ENCODE measurements around the gene ERMARD. TPM values are rescaled to one million over a fixed set of nuclear protein-coding genes. Genes with fewer than 3 reads are reported as not detected.

The ERMARD gene
- total and polyA plus RNA-seq, 8 donors: 9.1 to 62.4 (median 14.4) TPM

- Histone ChIP-seq H3K4me3 (no peak overlapping the region), H3K4me1 (peaks cover 0 to 9% (median 5%) of the 10 kb centered on the region in 3 donors), H3K27me3 (no peaks in the 10 kb centered on the region), H3K27ac (no peak overlapping the region), H3K36me3 (no peaks in the 10 kb centered on the region), H3K9me3 (no peaks in the 10 kb centered on the region)
- 79 to 87% methylated on average over 3 of the region's 3 CpGs for WGBS, 2 donors
- ATAC-seq (no peak), DNase-seq (no peak), FAIRE-seq (no peak)
- TF ChIP-seq, protein P1, sequence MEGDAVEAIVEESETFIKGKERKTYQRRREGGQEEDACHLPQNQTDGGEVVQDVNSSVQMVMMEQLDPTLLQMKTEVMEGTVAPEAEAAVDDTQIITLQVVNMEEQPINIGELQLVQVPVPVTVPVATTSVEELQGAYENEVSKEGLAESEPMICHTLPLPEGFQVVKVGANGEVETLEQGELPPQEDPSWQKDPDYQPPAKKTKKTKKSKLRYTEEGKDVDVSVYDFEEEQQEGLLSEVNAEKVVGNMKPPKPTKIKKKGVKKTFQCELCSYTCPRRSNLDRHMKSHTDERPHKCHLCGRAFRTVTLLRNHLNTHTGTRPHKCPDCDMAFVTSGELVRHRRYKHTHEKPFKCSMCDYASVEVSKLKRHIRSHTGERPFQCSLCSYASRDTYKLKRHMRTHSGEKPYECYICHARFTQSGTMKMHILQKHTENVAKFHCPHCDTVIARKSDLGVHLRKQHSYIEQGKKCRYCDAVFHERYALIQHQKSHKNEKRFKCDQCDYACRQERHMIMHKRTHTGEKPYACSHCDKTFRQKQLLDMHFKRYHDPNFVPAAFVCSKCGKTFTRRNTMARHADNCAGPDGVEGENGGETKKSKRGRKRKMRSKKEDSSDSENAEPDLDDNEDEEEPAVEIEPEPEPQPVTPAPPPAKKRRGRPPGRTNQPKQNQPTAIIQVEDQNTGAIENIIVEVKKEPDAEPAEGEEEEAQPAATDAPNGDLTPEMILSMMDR (IDR thresholded peaks at IDR 0.05): no peak
- intact Hi-C loops (cut with DNase I): no loop called here
Observed at GRCh38 chr6:169745405-169745804, 6.0 kb upstream of the ERMARD start.

- no peaks in the 10 kb centered on the region for H3K36me3 ChIP-seq
- ATAC-seq: no peak
- DNase-seq: no peak
- no peaks in the 10 kb centered on the region for H3K27me3 ChIP-seq
- intact Hi-C loops (cut with DNase I): no loop called here
- no peak overlapping the region for H3K27ac ChIP-seq
- TF ChIP-seq, protein P1 (IDR thresholded peaks at IDR 0.05): no peak
- FAIRE-seq: no peak
- no peaks in the 10 kb centered on the region for H3K9me3 ChIP-seq
- peaks cover 0 to 14% (median 8%) of the 10 kb centered on the region in 3 donors for H3K4me1 ChIP-seq
- 80 to 85% methylated on average over 1 of the region's 1 CpG for WGBS, 2 donors
- no peak overlapping the region for H3K4me3 ChIP-seq
Observed at GRCh38 chr6:169746556-169746955, 4.9 kb upstream of the ERMARD start.

GRCh38 chr6:169752074-169752623 is 727 bp downstream of the ERMARD start:
- H3K27me3 ChIP-seq: no peaks in the 10 kb centered on the region
- WGBS, 2 donors: 2 to 5% methylated on average over 19 of the region's 19 CpGs
- TF ChIP-seq, protein P1 (IDR thresholded peaks at IDR 0.05): no peak
- H3K36me3 ChIP-seq: no peaks in the 10 kb centered on the region
- DNase-seq (no peak), ATAC-seq (no peak), FAIRE-seq (no peak)
- H3K4me3 ChIP-seq: peak overlapping the region; percentile 21 to 93 (median 80)
- peaks cover 0 to 15% (median 14%) of the 10 kb centered on the region in 3 donors for H3K4me1 ChIP-seq
- no peaks in the 10 kb centered on the region for H3K9me3 ChIP-seq
- intact Hi-C loops (cut with DNase I): no loop called here
- H3K27ac ChIP-seq: peak overlapping the region; percentile 86 to 97 (median 94)

DNA sequence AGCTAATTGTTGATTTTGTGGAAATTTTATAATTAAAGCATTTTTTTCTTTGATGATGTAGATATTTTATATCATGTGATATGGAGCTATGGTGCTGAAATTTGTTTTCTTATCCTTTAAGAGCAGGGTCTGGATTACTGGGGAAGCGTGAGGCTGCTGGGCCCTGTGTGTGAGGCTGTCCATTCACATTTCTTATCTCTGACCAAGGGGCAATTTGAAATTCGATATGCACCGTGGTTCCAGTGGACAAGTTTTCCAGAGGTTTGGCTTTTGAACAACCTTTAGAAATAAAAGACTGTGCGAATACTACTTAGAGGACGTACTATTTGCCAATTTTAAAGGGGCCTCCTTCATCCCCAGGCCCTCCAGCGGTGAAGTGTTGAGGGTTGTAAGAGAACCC is 3.7 kb downstream of the ERMARD start:
- FAIRE-seq (no peak), DNase-seq (no peak), ATAC-seq (no peak)
- intact Hi-C loops (cut with DNase I): no loop called here
- Histone ChIP-seq H3K27me3 (no peaks in the 10 kb centered on the region), H3K9me3 (no peaks in the 10 kb centered on the region), H3K36me3 (peaks cover 0 to 17% (median 3%) of the 10 kb centered on the region in 3 donors), H3K4me3 (no peak overlapping the region), H3K27ac (no peak overlapping the region), H3K4me1 (peaks cover 0 to 12% (median 7%) of the 10 kb centered on the region in 3 donors)
- WGBS, 2 donors: 80 to 82% methylated on average over 6 of the region's 6 CpGs
- TF ChIP-seq, protein P1 (IDR thresholded peaks at IDR 0.05): no peak

GRCh38 chr6:169763308-169763707 is 11.9 kb downstream of the ERMARD start:
- no peak for ATAC-seq
- H3K9me3 ChIP-seq: no peaks in the 10 kb centered on the region
- TF ChIP-seq, protein P1 (IDR thresholded peaks at IDR 0.05): no peak
- WGBS, 2 donors: 70 to 77% methylated on average over 10 of the region's 10 CpGs
- no peak for FAIRE-seq
- H3K27me3 ChIP-seq: no peaks in the 10 kb centered on the region
- no peaks in the 10 kb centered on the region for H3K4me1 ChIP-seq
- no peak overlapping the region for H3K27ac ChIP-seq
- no peak overlapping the region for H3K4me3 ChIP-seq
- no peak for DNase-seq
- intact Hi-C loops (cut with DNase I): no loop called here
- H3K36me3 ChIP-seq: peaks cover 0 to 25% (median 6%) of the 10 kb centered on the region in 3 donors
